B cell (primary cell): ENCODE data around the gene CACNB4. TPM values are rescaled to one million over a fixed set of nuclear protein-coding genes. Genes with fewer than 3 reads are reported as not detected.
A peak's percentile ranks its signal among the peaks of the same experiment; 100 is the strongest.

Experiments used
- ATAC-seq: fragments of 200-7000 bp; cut with Tn5 transposase; one replicate; pipeline ENCODE4 v1.10.0; 2021; ENCODE audit warnings: low read depth, mild to moderate bottlenecking, moderate number of reproducible peaks, moderate library complexity
- CTCF ChIA-PET: fragments of 350-600 bp; sonication (Branson Sonifier 250); formaldehyde crosslinking; loops from one replicate; lab custom pipeline; 2021; ENCODE audit warnings: antibody characterized with exemption, inconsistent platforms; lab: Charles Lee
- POLR2A ChIA-PET: fragments of 350-600 bp; sonication (Branson Sonifier 250); formaldehyde crosslinking; loops from one replicate; lab custom pipeline; 2021; ENCODE audit warnings: antibody characterized with exemption; lab: Charles Lee
- DNase-seq: peaks from one replicate; pipeline ENCODE4 v3.0.0; 2013
- H2AFZ ChIP-seq: 2 replicates; pipeline ENCODE4 v1.6.1; 2012; ENCODE audit warnings: mild to moderate bottlenecking, low read depth, low read length; ENCODE audit not compliant: insufficient read depth, poor library complexity, severe bottlenecking
- H3K27ac ChIP-seq, 2 donors: 1 replicate in 1 of 2; 2 replicates in 1 of 2; pipeline ENCODE4 v1.5.1; 2012 to 2013; ENCODE audit warnings: low read length in 2 of 2, mild to moderate bottlenecking in 2 of 2, moderate library complexity in 1 of 2
- H3K27me3 ChIP-seq, 4 experiments: fragments of 200-600 bp in 1 of 4; sonication (generic) in 1 of 4; replicated peaks in 1 of 4; 1 replicate in 2 of 4; 2 replicates in 2 of 4; pipeline versions ENCODE4 v1.6.1 to v1.7.0; 2013 to 2016; ENCODE audit warnings: low read length in 3 of 4, mild to moderate bottlenecking in 2 of 4, mixed read lengths in 1 of 4, moderate library complexity in 1 of 4; ENCODE audit not compliant: insufficient read depth in 4 of 4, control insufficient read depth in 3 of 4; ENCODE audit errors: control extremely low read depth in 1 of 4
- H3K36me3 ChIP-seq, 2 experiments: replicated peaks in 1 of 2; 1 replicate in 1 of 2; 2 replicates in 1 of 2; pipeline versions ENCODE4 v1.6.1 to v1.7.1; 2013; ENCODE audit warnings: low read length in 1 of 2; ENCODE audit not compliant: insufficient read depth in 2 of 2, control insufficient read depth in 1 of 2; ENCODE audit errors: control extremely low read depth in 1 of 2, extremely low read depth in 1 of 2
- H3K4me1 ChIP-seq, 2 donors: fragments of 200-600 bp in 1 of 2; sonication (generic) in 1 of 2; 1 replicate in 1 of 2; 2 replicates in 1 of 2; pipeline versions ENCODE4 v1.5.1 to v1.6.1; 2013 to 2017; ENCODE audit warnings: low read length in 2 of 2; ENCODE audit not compliant: control insufficient read depth in 2 of 2, insufficient read depth in 2 of 2
- H3K4me2 ChIP-seq: replicated peaks from 2 replicates; pipeline ENCODE3; 2012; ENCODE audit warnings: mild to moderate bottlenecking, low read depth, low read length; ENCODE audit not compliant: poor library complexity, severe bottlenecking
- H3K4me3 ChIP-seq, 5 experiments: fragments of 200-600 bp in 1 of 5; sonication (generic) in 1 of 5; 1 replicate in 3 of 5; 2 replicates in 2 of 5; pipeline versions ENCODE4 v1.5.1 to v1.7.0; 2011 to 2016; ENCODE audit warnings: low read length in 4 of 5, mild to moderate bottlenecking in 4 of 5, low read depth in 2 of 5, control low read depth in 1 of 5, moderate library complexity in 1 of 5; ENCODE audit not compliant: insufficient read depth in 1 of 5; ENCODE audit errors: control extremely low read depth in 1 of 5, extremely low read depth in 1 of 5
- H3K79me2 ChIP-seq: fragments of 200-600 bp; sonication (generic); one replicate; pipeline ENCODE4 v1.6.0; 2016; ENCODE audit warnings: low read length; ENCODE audit not compliant: control insufficient read depth, insufficient read depth
- H3K9ac ChIP-seq: fragments of 200-600 bp; sonication (generic); 2 replicates; pipeline ENCODE4 v1.6.1; 2017; ENCODE audit warnings: mild to moderate bottlenecking, low read length, moderate library complexity
- H3K9me3 ChIP-seq, 3 donors: one replicate each; pipeline versions ENCODE4 v1.6.1 to v1.7.1; 2013; ENCODE audit warnings: low read length in 2 of 3; ENCODE audit not compliant: control insufficient read depth in 2 of 3, insufficient read depth in 1 of 3; ENCODE audit errors: control extremely low read depth in 1 of 3
- H4K20me1 ChIP-seq: 2 replicates; pipeline ENCODE4 v1.6.0; 2012; ENCODE audit warnings: mild to moderate bottlenecking, low read length; ENCODE audit not compliant: insufficient read depth, control insufficient read depth, poor library complexity, severe bottlenecking
- H3K27ac Mint-ChIP-seq: one replicate; pipeline ENCODE4 v1.8.0; 2021; ENCODE audit warnings: mixed read lengths
- H3K27me3 Mint-ChIP-seq: one replicate; pipeline ENCODE4 v1.8.0; 2021; ENCODE audit warnings: mixed read lengths
- H3K4me1 Mint-ChIP-seq: one replicate; pipeline ENCODE4 v1.8.0; 2021; ENCODE audit warnings: mixed read lengths
- H3K4me3 Mint-ChIP-seq: one replicate; pipeline ENCODE4 v1.8.0; 2021; ENCODE audit warnings: mixed read lengths
- H3K9me3 Mint-ChIP-seq: one replicate; pipeline ENCODE4 v1.8.0; 2022; ENCODE audit warnings: mixed read lengths; ENCODE audit not compliant: insufficient read depth
- CTCF ChIP-seq: fragments of 200-600 bp; IDR thresholded peaks from one replicate; pipeline ENCODE4 v1.8.0; 2022; ENCODE audit warnings: antibody characterized with exemption, mild to moderate bottlenecking
- EZH2 ChIP-seq: IDR thresholded peaks from 2 replicates; pipeline ENCODE4 v1.6.1; 2012; ENCODE audit warnings: borderline replicate concordance, low read depth, mild to moderate bottlenecking, moderate library complexity, low read length; ENCODE audit not compliant: insufficient read depth, poor library complexity, severe bottlenecking
- WGBS: methylation state at CpG from one replicate; pipeline ENCODE4 v1.1.5; 2013; ENCODE audit warnings: missing lambda C conversion rate; ENCODE audit not compliant: insufficient coverage; 5-methylcytosine and 5-hydroxymethylcytosine counted together
- intact Hi-C: fragments of 100-400 bp; cut with micrococcal nuclease; formaldehyde crosslinking; loops from one replicate; pipeline ENCODE4 v1.10.0; 2022
- polyA plus RNA-seq: library from polyadenylated mRNA; depleted of rRNA; stranded (reverse); fragments of >200 nt; gene quantifications from 2 replicates; pipeline ENCODE4 v1.2.3, GENCODE V29; 2012
- total RNA-seq, 2 donors: library from RNA; stranded (reverse); fragments of 120-200 nt in 1 of 2; gene quantifications; 1 replicate in 1 of 2; 2 replicates in 1 of 2; pipeline versions ENCODE4 v1.2.3 to v1.2.4, GENCODE V29; 2013 to 2022

Gene CACNB4
- total and polyA plus RNA-seq, 2 donors (not counting 1 experiment from before 2014, with no cell fraction given), result 0.12 to 1.4 TPM

DNA sequence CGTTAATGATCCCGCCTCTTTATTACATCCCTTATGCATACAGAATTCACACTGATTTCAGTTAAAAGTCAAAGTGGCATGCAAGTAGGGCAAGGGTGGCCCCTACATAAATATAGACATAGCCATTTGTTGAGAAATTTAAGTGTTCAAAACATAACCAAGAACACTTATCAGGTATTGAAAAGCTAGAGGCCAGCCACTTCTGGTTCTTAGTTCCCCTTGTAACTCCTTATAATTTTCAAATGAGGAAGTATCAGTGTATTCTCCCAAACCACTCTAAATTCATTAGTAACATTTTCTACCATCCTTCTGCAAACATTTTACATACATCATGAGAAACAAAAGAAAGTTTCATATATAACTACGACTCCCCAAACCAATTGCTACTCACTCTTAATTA, 264.9 kb downstream of the CACNB4 start:
- H3K9ac ChIP-seq, result no peak overlapping the region
- TF ChIP-seq EZH2 (no peak), CTCF (no peak)
- CTCF ChIA-PET, result interaction anchor here (0.9 to 1.3 kb wide), 2 partner anchors 83 to 114 kb away, joined by 3 read pairs; no protein-coding TSS in a partner anchor
- no peak overlapping the region for H2AFZ ChIP-seq
- ATAC-seq, result no peak
- no CpG with 5 or more reads among the region's 3 CpGs for WGBS
- POLR2A ChIA-PET, result interaction anchor here (0.6 kb wide), 1 partner anchor 883 kb away, joined by 12 read pairs; the partner anchor contains the start of gene PRPF40A
- Mint-ChIP-seq H3K4me1 (peaks cover 18% of the 10 kb centered on the region), H3K9me3 (no peaks in the 10 kb centered on the region), H3K4me3 (no peak overlapping the region), H3K27me3 (no peaks in the 10 kb centered on the region), H3K27ac (no peak overlapping the region)
- H3K79me2 ChIP-seq, result no peaks in the 10 kb centered on the region
- DNase-seq, result peak; percentile 29
- no peaks in the 10 kb centered on the region for H4K20me1 ChIP-seq
- H3K27me3 ChIP-seq, result no peaks in the 10 kb centered on the region
- H3K4me3 ChIP-seq, result no peak overlapping the region
- H3K27ac ChIP-seq, result no peak overlapping the region
- peaks cover 1 to 21% of the 10 kb centered on the region in 2 donors for H3K4me1 ChIP-seq
- H3K9me3 ChIP-seq, result no peaks in the 10 kb centered on the region
- H3K36me3 ChIP-seq, result no peaks in the 10 kb centered on the region
- intact Hi-C loops, result no loop called here
- H3K4me2 ChIP-seq, result no peak overlapping the region

DNA sequence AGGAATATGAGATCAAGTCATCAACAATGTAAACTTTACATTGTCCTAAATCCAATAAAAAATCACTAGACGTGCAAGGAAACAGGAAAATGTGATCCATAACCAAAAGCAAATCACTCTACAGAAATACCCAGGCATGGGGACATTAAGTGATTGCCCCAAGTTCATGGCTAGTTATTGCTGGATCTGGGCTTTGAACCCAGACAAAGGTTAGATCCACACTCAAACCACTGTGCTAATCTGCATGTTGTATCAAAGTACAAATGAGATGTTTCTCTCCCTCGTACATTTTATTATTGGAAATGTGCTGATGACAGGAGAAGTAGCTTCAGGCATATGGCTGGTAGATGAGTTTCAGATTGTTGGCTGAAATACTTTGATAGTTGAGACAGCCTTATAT, 267.9 kb downstream of the CACNB4 start:
- Histone ChIP-seq H3K9me3 (no peaks in the 10 kb centered on the region), H4K20me1 (peaks cover 5% of the 10 kb centered on the region), H3K27me3 (no peaks in the 10 kb centered on the region), H3K36me3 (no peaks in the 10 kb centered on the region), H3K4me2 (no peak overlapping the region), H3K4me1 (peaks cover 20 to 41% of the 10 kb centered on the region in 2 donors), H3K79me2 (peaks cover 23% of the 10 kb centered on the region), H3K9ac (no peak overlapping the region), H3K4me3 (no peak overlapping the region), H3K27ac (no peak overlapping the region), H2AFZ (no peak overlapping the region)
- intact Hi-C loops, result no loop called here
- WGBS, result 100% methylated on average over 1 of the region's 2 CpGs
- Mint-ChIP-seq H3K27ac (no peak overlapping the region), H3K4me3 (no peak overlapping the region), H3K27me3 (no peaks in the 10 kb centered on the region), H3K4me1 (peaks cover 40% of the 10 kb centered on the region), H3K9me3 (no peaks in the 10 kb centered on the region)
- ATAC-seq, result no peak
- POLR2A ChIA-PET, result no interaction called here
- CTCF ChIA-PET, result interaction anchor here (0.6 kb wide), 1 partner anchor 193 kb away, joined by 3 read pairs; no protein-coding TSS in a partner anchor
- TF ChIP-seq EZH2 (no peak), CTCF (no peak)
- no peak for DNase-seq
